Measurements from ENCODE around the gene TRAPPC1. TPM values are rescaled to one million over a fixed set of nuclear protein-coding genes. Genes with fewer than 3 reads are reported as not detected.

TRAPPC1 gene
- total RNA-seq, 1 experiment from 2014 or later, result 224 TPM

DNA sequence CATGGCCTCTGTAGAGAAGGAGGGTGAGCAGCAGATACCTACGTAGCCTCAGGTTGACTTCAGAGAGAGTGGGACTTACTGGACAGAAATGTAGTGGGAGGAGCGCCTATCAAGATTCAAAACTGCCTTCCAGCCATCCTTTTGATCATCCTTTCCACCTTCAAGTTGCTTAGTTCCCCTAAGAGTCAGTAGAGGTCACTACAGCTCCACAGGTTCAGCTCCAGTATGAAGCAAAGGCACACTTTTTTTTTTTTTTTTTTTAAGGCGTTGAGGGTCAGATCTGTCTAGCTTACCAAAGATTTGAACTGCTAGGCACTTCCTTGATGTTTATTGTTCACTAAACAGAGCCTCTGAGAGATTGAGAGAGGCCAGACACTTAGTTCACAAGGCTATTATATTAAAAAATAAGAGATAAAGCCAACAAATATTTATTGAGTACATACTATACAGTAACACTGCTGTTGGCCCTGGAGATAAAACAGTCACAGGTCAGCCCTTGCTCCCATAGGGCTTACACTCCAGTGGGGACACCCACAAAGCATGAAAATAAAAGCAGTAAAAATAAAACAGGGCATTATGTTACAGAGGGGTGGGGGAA lies 18.7 kb downstream of the TRAPPC1 start:
- Histone ChIP-seq H3K36me3 (ENCODE audit: low read depth) (no peaks in the 10 kb centered on the region), H3K27me3 (ENCODE audit: insufficient read depth, low read depth) (no peaks in the 10 kb centered on the region), H3K4me1 (replicated peaks; ENCODE audit: insufficient read depth) (no peaks in the 10 kb centered on the region), H3F3A (ENCODE audit: insufficient read depth, low read depth) (peaks cover 17% of the 10 kb centered on the region; the same call in 1 of the 2 replicates), H3K4me2 (no peak overlapping the region), H3K4me3 (no peak overlapping the region), H3K27ac (no peak overlapping the region), H4K20me1 (ENCODE audit: insufficient read depth) (no peaks in the 10 kb centered on the region), H2AFZ (no peak overlapping the region), H3K79me2 (ENCODE audit: low read depth) (no peaks in the 10 kb centered on the region), H3K9me3 (ENCODE audit: insufficient read depth, low read depth) (no peaks in the 10 kb centered on the region), H3K9me2 (ENCODE audit: insufficient read depth) (no peaks in the 10 kb centered on the region)
- peak; percentile 44 to 61 for DNase-seq
- BruUV-seq (replicated peaks), result no TSS peak
- ChIA-PET CTCF (interaction anchor here (0.5 to 1.8 kb wide), 17 partner anchors 15 to 310 kb away, joined by 3 to 10 read pairs (median 5); no protein-coding TSS in a partner anchor), POLR2A (ENCODE audit: unreplicated experiment) (interaction anchor here (0.5 to 0.7 kb wide), 7 partner anchors 19 to 335 kb away, joined by 4 to 24 read pairs (median 7); partner anchors contain the start of genes CTC1 and NAA38)
- TF ChIP-seq EZH2 (IDR thresholded peaks at IDR 0.05; ENCODE audit: low read depth), result no peak
- TF ChIP-seq, protein P1, sequence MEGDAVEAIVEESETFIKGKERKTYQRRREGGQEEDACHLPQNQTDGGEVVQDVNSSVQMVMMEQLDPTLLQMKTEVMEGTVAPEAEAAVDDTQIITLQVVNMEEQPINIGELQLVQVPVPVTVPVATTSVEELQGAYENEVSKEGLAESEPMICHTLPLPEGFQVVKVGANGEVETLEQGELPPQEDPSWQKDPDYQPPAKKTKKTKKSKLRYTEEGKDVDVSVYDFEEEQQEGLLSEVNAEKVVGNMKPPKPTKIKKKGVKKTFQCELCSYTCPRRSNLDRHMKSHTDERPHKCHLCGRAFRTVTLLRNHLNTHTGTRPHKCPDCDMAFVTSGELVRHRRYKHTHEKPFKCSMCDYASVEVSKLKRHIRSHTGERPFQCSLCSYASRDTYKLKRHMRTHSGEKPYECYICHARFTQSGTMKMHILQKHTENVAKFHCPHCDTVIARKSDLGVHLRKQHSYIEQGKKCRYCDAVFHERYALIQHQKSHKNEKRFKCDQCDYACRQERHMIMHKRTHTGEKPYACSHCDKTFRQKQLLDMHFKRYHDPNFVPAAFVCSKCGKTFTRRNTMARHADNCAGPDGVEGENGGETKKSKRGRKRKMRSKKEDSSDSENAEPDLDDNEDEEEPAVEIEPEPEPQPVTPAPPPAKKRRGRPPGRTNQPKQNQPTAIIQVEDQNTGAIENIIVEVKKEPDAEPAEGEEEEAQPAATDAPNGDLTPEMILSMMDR (conservative IDR thresholded peaks at IDR 0.05), result peak; percentile 66
- intact Hi-C loops (cut with micrococcal nuclease; ENCODE audit: unreplicated experiment), result loop anchor here (1.0 to 5.0 kb wide), 6 partner anchors 26 to 170 kb away; no protein-coding TSS in a partner anchor

DNA sequence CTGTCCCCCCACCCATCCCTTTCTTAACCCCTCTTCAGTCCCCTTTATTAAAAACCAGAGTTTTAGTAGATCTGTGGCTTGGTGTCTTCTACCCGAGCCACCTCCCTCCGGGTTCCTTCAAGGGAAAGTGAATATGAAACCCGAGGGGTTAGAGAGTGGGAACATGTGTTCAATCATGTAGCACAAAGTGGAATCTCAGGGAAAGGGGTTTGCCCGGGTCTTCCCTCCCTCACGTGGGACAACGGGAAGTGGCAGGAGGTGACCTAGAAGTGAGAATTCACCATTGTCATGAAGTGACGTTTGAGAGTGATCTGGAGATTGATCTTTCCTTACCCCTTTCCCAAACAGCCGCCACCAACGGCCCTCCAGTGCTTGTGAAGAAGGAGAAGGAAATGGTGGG lies 20.6 kb downstream of the TRAPPC1 start:
- H3K4me3 ChIP-seq, result no peak overlapping the region
- H2AFZ ChIP-seq, result no peak overlapping the region
- H3K4me1 ChIP-seq (replicated peaks; ENCODE audit: insufficient read depth), result no peaks in the 10 kb centered on the region
- no peak overlapping the region for H3K4me2 ChIP-seq
- no peaks in the 10 kb centered on the region for H3K27me3 ChIP-seq (ENCODE audit: insufficient read depth, low read depth)
- no peaks in the 10 kb centered on the region for H3K79me2 ChIP-seq (ENCODE audit: low read depth)
- peaks cover 17% of the 10 kb centered on the region; the same call in 1 of the 2 replicates for H3F3A ChIP-seq (ENCODE audit: insufficient read depth, low read depth)
- no peaks in the 10 kb centered on the region for H3K36me3 ChIP-seq (ENCODE audit: low read depth)
- TF ChIP-seq EZH2 (IDR thresholded peaks at IDR 0.05; ENCODE audit: low read depth), result no peak
- TF ChIP-seq, protein P1 (conservative IDR thresholded peaks at IDR 0.05), result no peak
- no peak for DNase-seq
- H3K27ac ChIP-seq, result no peak overlapping the region
- no TSS peak for BruUV-seq (replicated peaks)
- ChIA-PET CTCF (no interaction called here), POLR2A (ENCODE audit: unreplicated experiment) (interaction anchor here (0.7 kb wide), 1 partner anchor 428 kb away, joined by 5 read pairs; the partner anchor contains the start of gene ODF4)
- intact Hi-C loops (cut with micrococcal nuclease; ENCODE audit: unreplicated experiment), result loop anchor here (5.0 kb wide), 1 partner anchor 49 kb away; no protein-coding TSS in a partner anchor
- H3K9me3 ChIP-seq (ENCODE audit: insufficient read depth, low read depth), result no peaks in the 10 kb centered on the region
- H3K9me2 ChIP-seq (ENCODE audit: insufficient read depth), result no peaks in the 10 kb centered on the region
- no peaks in the 10 kb centered on the region for H4K20me1 ChIP-seq (ENCODE audit: insufficient read depth)

DNA sequence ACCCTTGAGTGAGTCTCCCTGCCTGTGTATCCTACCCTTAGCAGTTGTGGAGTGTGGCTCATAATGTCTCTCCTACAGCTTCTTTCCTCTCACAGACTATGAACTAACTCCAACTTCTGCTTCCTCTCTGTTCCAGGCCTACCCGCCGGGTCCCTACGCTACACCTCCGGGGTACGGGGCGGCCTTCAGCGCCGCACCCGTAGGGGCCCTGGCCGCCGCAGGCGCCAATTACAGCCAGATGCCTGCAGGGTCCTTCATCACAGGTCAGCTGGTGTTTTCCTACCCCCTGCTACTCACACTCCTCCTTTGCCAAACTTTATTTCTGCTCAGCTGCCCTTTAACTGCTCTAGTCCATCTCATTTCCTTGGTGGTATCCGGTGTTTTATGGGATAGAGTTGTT lies 21.0 kb downstream of the TRAPPC1 start:
- H3F3A ChIP-seq (ENCODE audit: insufficient read depth, low read depth), result peaks cover 17% of the 10 kb centered on the region; the same call in 1 of the 2 replicates
- no peak for DNase-seq
- H3K9me2 ChIP-seq (ENCODE audit: insufficient read depth), result no peaks in the 10 kb centered on the region
- no TSS peak for BruUV-seq (replicated peaks)
- H3K36me3 ChIP-seq (ENCODE audit: low read depth), result no peaks in the 10 kb centered on the region
- H2AFZ ChIP-seq, result no peak overlapping the region
- H3K27ac ChIP-seq, result no peak overlapping the region
- no peaks in the 10 kb centered on the region for H3K9me3 ChIP-seq (ENCODE audit: insufficient read depth, low read depth)
- H3K27me3 ChIP-seq (ENCODE audit: insufficient read depth, low read depth), result no peaks in the 10 kb centered on the region
- TF ChIP-seq, protein P1 (conservative IDR thresholded peaks at IDR 0.05), result no peak
- no peak for TF ChIP-seq EZH2 (IDR thresholded peaks at IDR 0.05; ENCODE audit: low read depth)
- H4K20me1 ChIP-seq (ENCODE audit: insufficient read depth), result no peaks in the 10 kb centered on the region
- CTCF ChIA-PET, result no interaction called here
- no peaks in the 10 kb centered on the region for H3K79me2 ChIP-seq (ENCODE audit: low read depth)
- H3K4me1 ChIP-seq (replicated peaks; ENCODE audit: insufficient read depth), result no peaks in the 10 kb centered on the region
- H3K4me3 ChIP-seq, result no peak overlapping the region
- no peak overlapping the region for H3K4me2 ChIP-seq
- intact Hi-C loops (cut with micrococcal nuclease; ENCODE audit: unreplicated experiment), result loop anchor here (5.0 kb wide), 1 partner anchor 48 kb away; no protein-coding TSS in a partner anchor
- POLR2A ChIA-PET (ENCODE audit: unreplicated experiment), result interaction anchor here (0.6 kb wide), 1 partner anchor 248 kb away, joined by 4 read pairs; no protein-coding TSS in a partner anchor
